HG03097 (cell line): ENCODE measurements around the gene PITPNM3.
"Not testable (repeated sequence)": the region's sequence is repeated elsewhere in the genome, so short reads cannot be mapped to it uniquely, and the experiment has no call there.

ENCODE experiments used
- ATAC-seq: cut with Tn5 transposase; IDR thresholded peaks from one replicate; pipeline ENCODE4 v1.9.1; 2021; ENCODE audit not compliant: unreplicated experiment, low FRiP score

Gene PITPNM3

GRCh38 chr17:6556121-6557039 lies at the start of gene PITPNM3:
PITPNM3 (minus strand) TSS chr17:6556555; CDS start chr17:6556406, 149 bp downstream.
- ATAC-seq = no peak

DNA sequence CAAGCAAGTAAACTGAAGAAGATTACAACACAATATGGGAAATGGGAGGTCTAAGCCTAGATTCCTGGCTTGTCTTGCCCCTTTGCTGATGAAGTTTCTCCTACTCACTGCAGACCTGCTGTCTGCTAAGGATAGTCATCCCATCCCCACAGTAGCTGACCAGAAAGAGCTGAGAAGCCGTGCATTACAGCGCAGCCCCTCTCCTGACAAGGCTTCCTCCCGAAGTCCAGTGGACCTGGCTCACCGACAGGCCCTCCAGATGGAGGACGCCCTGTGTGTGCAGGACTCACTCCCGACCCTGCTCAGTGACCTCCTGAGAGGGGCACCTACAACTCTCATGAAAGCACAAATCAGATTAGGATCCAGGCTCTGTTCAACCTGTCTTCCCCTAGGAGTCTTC lies 48.8 kb upstream of the PITPNM3 start:
- no peak for ATAC-seq

GRCh38 chr17:6603744-6604325 lies 47.5 kb upstream of the PITPNM3 start:
- no peak for ATAC-seq

- ATAC-seq = no peak
Measured at GRCh38 chr17:6602141-6602540, 45.8 kb upstream of the PITPNM3 start.

- no peak for ATAC-seq
Measured at GRCh38 chr17:6599364-6599763, 43.0 kb upstream of the PITPNM3 start.

GRCh38 chr17:6597727-6598126 lies 41.4 kb upstream of the PITPNM3 start:
- ATAC-seq = no peak

- ATAC-seq = no peak
Measured at GRCh38 chr17:6596941-6597340, 40.6 kb upstream of the PITPNM3 start.

DNA sequence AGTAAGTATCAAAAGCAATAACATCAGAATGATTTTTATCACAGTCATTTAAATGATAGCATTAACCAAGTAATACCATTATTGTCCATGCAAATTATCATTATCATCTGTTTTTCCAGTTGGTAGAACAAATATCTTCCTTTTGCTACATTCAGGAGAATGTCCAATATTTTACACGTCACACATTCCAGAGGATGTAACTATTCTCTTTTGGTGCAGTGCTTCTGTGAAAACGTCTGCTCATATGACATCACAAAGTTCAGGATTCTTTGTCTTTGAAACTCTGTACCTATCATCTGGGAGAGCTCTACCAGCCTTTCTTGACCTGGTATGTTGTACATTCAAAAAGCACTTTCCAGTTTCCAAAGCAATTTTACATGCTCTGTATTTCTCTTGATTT lies 40.2 kb upstream of the PITPNM3 start:
- no peak for ATAC-seq

DNA sequence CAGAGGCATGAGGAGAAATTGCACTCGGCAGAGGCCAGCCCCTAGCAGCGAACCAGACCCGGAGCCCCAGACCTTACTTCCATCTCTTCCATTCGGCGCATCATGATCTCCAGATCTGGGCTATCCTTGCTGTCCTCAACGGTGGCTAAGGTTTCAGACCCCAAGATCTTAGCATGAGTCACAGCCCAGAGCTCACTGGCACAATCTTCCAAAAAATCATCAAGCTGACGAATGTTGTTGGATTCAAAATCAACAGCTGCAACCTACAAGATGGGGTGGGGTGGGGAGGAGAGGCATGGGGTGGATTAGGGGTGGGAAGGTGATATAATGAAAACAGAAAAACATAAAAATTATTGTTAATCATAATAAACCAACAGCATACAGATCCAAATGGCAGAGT lies 39.7 kb upstream of the PITPNM3 start:
- ATAC-seq = no peak

DNA sequence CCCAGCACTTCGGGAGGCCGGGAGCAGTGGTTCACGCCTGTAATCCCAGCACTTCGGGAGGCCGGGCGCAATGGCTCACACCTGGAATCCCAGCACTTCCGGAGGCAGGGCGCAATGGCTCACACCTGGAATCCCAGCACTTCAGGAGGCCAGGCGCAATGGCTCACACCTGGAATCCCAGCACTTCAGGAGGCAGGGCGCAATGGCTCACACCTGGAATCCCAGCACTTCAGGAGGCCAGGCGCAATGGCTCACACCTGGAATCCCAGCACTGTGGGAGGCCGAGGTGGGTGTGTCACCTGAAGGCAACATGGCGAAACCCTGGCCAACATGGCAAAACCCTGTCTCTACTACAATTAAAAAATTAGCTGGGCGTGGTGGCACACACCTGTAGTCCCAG lies 37.0 kb upstream of the PITPNM3 start:
- not testable (repeated sequence) for ATAC-seq

DNA sequence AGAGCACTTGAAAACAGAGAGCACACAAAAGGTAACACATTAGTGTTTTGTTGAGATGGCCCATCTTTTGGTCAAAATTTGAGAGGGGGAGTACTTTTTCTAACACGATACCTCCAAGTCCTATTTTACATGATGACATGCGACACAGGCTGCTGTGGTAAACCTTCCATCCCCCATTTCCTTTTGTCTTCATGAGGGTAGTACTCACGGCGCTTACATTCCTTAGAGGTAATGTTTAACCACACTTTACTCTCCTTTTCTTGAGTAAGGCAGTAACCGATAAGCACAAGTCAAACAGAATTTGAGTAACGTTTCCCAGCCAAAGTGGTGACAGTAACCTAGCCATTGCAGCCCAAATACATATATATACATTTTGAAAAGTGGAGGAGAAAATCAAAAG lies 35.8 kb upstream of the PITPNM3 start:
- ATAC-seq = no peak

GRCh38 chr17:6591599-6592158 lies 35.3 kb upstream of the PITPNM3 start:
- no peak for ATAC-seq

DNA sequence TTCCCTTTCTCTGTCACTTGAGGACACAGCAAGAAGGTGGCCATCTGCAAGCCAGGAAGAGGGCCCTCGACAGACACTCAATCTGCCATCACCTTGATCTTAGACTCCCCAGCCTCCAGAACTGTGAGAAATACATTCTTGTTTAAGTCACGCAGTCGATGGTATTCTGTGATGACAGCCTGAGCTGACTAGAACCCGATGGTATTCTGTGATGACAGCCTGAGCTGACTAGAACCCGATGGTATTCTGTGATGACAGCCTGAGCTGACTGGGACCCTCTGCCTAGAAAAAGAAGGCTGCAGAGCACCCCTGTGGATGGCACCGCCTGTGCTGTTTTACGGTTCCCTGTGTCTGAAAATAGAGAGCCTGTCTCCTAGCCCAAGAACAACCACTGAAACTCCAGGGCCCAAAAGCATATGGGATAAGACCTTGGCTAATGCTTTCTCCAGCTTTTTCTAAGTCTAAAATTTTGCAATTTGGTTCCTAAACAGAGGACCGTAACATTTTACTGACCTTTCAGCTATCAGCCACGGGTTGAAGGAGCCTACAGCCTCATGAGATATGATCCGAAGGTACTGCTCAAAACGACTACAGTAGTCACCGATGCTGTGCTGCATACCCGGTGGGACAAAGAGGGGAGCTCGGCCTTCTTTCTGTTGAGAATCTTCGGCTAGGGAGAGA lies 33.1 kb upstream of the PITPNM3 start:
- no peak for ATAC-seq

DNA sequence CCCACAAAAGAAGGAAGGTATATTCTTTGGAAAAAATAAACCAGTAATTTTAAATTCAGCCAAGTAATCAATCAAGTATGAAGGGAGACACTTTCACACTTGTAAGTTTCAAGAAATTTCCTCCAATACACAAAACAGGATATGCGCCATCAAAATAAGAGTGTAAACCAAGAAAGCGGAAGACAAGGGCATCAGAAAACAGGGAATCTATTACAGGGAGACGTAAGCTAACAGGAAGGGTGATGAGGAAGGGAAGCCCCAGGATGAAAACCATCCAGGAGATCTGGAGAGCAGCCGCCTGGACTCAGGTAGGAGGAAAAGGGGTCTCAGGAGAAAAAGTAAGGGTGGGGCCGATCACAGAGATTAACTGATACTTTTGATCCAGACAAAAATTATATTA lies 31.8 kb upstream of the PITPNM3 start:
- ATAC-seq = no peak

DNA sequence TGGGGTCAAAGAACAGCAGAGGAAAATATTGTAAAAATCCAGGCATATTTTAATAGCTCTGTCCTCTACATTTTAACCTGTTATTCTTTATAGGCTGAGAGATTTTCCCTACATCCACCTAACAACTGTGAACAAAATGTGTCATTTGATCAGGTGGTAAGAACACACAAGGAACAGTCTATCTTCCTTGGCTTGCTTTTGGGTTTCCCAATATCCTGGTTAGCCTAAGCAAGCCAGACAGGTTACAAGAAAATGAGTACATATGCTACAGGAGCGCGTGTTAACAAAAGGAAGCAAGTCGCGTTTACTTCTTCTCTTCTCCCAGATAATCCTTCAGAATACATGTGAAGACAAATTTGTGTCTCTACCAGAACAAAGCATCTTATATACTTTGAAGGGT lies 31.0 kb upstream of the PITPNM3 start:
- ATAC-seq = no peak

DNA sequence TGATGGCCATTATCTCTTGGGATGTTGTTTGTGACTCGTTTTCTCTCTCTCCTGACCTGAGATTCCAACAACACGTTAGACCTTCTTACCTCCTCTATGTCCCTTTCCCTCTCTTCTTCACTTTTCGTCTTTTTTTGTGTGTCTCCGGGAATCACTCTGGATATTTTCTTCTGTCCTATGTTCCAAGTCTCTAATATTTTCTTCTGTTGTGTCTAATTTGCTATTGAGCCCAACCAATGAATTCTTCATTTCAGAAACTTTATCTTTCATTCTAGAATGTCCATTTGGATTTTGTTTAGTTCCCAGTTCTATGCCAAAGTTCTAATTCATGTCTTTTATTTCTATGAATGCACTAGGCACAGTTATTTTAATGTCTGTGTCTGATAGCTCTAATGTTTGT lies 27.1 kb upstream of the PITPNM3 start:
- ATAC-seq = no peak

DNA sequence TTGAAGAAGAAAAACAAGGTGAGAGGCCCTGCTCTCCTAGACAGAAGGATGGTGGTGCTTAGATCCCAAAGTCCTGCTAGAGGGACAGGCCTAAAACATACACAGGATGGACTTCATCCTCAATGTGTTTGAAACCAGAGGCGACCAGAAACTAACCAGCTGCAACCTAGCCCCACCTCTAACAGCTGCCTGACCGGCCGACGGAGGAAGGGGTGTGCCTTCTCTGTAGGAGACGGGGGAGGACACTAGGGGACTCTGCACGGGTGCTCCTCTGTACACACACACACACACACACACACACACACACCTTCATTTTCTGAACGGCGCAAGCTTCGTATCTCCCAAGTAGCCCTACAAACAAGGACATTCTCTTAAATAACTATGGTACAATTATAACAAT lies 24.3 kb upstream of the PITPNM3 start:
- no peak for ATAC-seq

DNA sequence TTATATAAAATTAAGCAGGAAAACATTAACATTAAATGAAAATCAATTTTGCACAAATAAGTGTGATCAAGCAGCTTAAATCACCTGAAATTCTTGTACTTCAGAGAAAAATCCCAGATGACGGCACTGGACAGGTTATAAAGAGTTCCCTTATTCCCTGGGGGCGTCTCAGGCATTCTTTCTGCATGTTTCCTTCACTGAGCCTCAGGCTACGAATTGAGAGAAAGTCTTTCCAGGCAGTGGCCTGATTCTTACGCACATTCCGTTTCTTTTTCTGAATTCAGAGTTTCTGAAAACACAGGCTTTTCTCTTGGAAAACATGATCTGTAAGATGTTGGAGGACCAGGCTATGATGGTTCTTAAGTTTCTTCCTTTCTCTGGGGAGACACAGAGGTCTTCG lies 22.1 kb upstream of the PITPNM3 start:
- no peak for ATAC-seq

DNA sequence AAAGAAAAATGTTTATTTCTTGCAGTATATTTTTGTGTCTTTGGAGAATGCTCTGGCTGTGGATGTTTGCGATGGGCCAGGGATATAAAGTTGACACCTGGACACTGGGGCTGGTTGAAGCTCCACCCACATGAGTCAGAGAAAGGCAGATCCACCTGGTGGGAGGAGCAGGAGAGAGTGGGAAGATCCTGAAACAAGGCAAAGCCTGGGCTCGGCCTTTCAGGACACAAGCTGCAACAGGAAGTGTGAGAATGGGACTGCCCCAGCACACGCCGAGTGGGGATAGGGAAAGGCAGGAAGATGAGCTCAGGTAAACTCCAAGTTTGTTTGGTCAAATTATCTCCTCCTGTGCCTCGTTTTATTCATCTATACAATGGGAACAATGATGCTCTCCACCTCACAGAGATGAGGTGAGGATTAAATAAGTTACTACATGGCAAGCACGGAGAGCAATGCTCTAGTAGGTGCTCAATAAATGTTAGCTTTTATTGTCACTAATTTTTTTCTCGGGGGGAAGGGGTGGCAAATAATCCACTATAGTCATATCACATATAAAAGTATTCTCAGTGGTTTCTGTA lies 21.4 kb upstream of the PITPNM3 start:
- no peak for ATAC-seq

- ATAC-seq = no peak
Measured at GRCh38 chr17:6576038-6576785, 19.9 kb upstream of the PITPNM3 start.
